ENCODE results near the gene N4BP2.

GRCh38 chr4:40040908-40041307, 15.7 kb upstream of the N4BP2 start:
- TF ChIP-seq CTCF (tag by site-specific recombination; IDR thresholded peaks at IDR 0.05) (no peak), REST (tag by site-specific recombination; IDR thresholded peaks at IDR 0.05) (no peak), ZNF23 (tag by site-specific recombination; IDR thresholded peaks at IDR 0.05; ENCODE audit: borderline replicate concordance) (no peak), YY1 (tag by site-specific recombination; IDR thresholded peaks at IDR 0.05) (no peak), ZNF140 (tag by site-specific recombination; IDR thresholded peaks at IDR 0.05) (no peak), ZBTB21 (tag by site-specific recombination; IDR thresholded peaks at IDR 0.05) (no peak), ZNF169 (tag by site-specific recombination; IDR thresholded peaks at IDR 0.05) (no peak)

All from HEK293 (cell line).